Astrocyte of the cerebellum (primary cell): ENCODE results near the gene CDH18.
A peak's percentile ranks its signal among the peaks of the same experiment; 100 is the strongest.
"Not testable (repeated sequence)": the region's sequence is repeated elsewhere in the genome, so short reads cannot be mapped to it uniquely, and the experiment has no call there.

Source experiments
- DNase-seq: peaks from one replicate; pipeline ENCODE4 v3.0.0-alpha.2; 2011; ENCODE audit warnings: low read depth
- H3K4me3 ChIP-seq: 2 replicates; pipeline ENCODE4 v1.5.1; 2011; ENCODE audit warnings: mild to moderate bottlenecking, low read depth, low read length, moderate library complexity
- in situ Hi-C: cut with HindIII; loops from 2 replicates; pipeline ENCODE4 v1.10.0; 2017; ENCODE audit warnings: low sequenced_read_pairs
- TF ChIP-seq, protein P1 (sequence below): IDR thresholded peaks from 2 replicates; pipeline ENCODE4 v1.5.1; 2012; ENCODE audit warnings: low read length, low read depth, moderate library complexity, mild to moderate bottlenecking; ENCODE audit errors: missing control alignments

Gene CDH18

DNA sequence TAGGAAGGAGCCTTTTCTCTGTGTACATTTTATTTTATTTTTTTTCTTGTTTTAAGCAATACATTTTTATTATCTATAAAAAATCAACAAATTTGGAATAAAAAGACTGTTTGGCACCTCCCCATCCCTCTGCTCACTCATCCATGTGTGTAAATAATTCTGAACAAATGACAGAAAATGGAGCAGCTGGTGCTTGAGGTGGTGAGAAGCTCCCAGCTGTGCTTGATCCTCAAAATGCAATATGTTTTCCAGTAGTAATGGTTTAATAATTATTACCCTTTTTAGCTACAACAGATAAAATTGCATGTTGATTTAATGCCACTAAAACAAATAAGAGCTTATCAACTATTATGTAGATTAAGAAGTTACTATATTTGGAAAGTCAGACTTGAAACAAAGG lies 132.5 kb downstream of the CDH18 start:
- no peak overlapping the region for H3K4me3 ChIP-seq
- TF ChIP-seq, protein P1, sequence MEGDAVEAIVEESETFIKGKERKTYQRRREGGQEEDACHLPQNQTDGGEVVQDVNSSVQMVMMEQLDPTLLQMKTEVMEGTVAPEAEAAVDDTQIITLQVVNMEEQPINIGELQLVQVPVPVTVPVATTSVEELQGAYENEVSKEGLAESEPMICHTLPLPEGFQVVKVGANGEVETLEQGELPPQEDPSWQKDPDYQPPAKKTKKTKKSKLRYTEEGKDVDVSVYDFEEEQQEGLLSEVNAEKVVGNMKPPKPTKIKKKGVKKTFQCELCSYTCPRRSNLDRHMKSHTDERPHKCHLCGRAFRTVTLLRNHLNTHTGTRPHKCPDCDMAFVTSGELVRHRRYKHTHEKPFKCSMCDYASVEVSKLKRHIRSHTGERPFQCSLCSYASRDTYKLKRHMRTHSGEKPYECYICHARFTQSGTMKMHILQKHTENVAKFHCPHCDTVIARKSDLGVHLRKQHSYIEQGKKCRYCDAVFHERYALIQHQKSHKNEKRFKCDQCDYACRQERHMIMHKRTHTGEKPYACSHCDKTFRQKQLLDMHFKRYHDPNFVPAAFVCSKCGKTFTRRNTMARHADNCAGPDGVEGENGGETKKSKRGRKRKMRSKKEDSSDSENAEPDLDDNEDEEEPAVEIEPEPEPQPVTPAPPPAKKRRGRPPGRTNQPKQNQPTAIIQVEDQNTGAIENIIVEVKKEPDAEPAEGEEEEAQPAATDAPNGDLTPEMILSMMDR, result no peak
- DNase-seq, result no peak
- in situ Hi-C loops, result no loop called here

DNA sequence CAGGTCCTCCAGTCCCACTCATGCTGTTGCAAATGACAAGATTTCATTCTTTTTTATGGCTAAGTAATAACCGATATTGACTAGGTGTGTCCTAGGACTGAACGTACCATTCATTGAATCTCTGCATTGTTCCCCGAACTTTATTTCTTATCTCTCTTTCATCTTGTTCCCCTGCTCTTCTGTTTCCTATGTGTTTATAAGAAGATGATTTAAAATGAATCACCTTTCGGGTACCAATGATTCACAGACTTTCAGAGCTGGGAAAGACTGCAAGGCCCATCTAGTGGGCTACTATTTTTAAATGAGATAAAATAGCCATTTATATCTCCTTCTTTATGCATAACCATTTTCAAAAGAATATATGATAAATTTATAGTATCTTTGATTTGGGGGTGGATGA lies 133.0 kb downstream of the CDH18 start:
- no peak for DNase-seq
- TF ChIP-seq, protein P1, result no peak
- H3K4me3 ChIP-seq, result no peak overlapping the region
- in situ Hi-C loops, result no loop called here

DNA sequence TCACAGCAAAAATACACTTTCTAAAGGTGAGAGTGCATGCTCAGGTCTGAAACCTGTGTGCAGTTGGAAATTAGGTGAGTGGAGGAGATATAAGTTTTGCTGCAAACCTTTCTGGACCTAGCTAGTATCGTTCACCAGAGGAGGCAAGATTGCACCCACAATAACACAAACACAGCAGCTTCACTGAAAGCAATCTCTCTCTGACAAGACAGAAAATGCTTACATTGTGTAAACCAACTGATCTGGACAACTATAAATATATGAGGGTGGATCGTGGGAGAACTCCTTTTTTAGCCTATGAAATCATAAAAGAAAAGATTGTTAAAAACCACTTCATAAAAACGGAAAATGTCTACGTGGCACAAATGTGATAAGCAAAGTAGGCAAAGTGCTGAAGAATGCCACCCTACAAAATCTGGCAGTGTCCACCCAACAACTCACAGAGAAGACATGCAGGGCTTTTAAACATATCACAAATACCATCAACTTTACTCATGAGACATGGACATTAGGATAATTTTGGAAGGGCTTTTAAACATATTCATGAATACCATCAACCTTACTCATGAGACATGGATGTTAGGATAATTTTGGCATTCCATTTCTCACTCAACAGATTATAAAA lies 134.3 kb downstream of the CDH18 start:
- TF ChIP-seq, protein P1, result no peak
- peak; percentile 55 for DNase-seq
- H3K4me3 ChIP-seq, result no peak overlapping the region
- in situ Hi-C loops, result no loop called here

DNA sequence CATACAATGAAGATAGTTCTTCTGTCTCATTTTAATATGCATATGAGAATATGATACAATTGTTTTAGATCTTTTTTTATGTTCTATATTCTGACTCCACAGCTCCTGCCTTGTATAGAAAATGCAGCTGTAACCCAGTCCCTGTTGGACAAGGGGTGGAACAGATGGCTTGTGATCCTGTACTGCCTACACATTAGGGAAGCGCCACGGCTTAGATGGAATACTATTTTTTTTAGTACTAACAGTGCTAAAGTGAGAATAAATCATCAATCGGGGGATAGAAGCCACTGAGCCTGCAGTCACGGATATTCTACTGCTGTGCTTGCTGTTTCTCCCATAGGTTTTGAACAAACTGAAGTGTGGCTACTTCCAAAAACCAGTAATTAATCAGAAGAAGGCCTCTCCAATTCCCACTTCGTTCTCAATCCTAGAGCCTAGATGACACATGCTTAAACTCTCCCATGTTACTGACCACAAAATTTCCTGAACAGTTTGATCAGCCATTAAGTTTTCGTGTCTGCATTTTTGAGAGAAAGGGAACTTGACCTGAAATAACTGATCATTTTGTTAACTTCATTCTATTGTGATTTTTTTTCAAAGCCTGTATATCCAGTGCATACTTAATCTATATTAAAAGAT lies 150.3 kb downstream of the CDH18 start:
- H3K4me3 ChIP-seq, result no peak overlapping the region
- in situ Hi-C loops, result no loop called here
- peak; percentile 80 for DNase-seq
- TF ChIP-seq, protein P1, result no peak

DNA sequence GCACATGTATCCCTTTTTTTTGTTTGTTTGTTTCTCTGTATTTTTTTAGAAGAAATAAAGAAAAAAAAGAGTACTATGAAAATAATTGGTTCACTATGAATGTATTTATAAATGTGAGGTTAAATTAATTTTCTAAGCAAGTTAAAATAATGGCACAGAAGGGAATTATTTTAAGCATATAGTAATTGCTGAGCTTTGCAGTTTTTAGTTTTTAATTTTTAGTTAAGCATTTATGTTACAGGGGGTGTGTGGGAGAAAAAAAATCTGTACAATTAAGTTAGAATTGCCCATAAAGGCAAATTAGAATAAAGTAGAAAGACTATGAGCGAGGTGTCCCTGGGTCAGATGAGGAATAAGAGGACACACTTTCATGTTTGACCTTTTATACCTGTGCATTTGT lies 152.6 kb downstream of the CDH18 start:
- no peak overlapping the region for H3K4me3 ChIP-seq
- no peak for DNase-seq
- in situ Hi-C loops, result no loop called here
- TF ChIP-seq, protein P1, result no peak

DNA sequence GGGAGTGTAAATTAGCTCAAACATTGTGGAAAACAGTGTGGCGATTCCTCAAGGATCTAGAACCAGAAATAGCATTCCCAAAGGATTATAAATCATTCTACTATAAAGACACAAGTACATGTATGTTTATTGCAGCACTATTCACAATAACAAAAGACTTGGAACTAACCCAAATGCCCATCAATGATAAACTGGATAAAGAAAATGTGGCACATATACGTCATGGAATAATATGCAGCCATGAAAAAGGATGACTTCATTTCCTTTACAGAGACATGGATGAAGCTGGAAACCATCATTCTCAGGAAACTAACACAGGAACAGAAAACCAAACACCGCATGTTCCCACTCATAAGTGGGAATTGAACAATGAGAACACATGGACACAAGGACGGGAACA lies 175.3 kb downstream of the CDH18 start:
- in situ Hi-C loops, H3K4me3 ChIP-seq, DNase-seq: not testable (repeated sequence)

DNA sequence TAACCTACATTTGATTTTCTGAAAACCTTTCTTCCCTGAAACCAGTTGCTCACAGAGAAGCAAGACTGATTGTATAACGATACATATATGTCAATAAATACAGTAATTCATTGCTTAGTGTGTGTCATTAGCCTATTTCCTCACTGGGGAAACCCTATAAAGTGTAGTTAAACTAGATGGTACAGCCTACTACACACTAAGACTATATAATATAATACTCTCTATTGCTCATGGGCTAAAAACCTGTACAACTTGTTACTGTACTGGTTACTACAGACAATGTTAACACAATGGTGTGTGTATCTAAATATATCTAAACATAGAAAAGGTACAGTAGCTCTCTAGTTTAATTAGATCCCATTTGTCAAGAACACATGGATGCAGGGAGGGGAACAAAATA lies 181.2 kb downstream of the CDH18 start:
- H3K4me3 ChIP-seq, result no peak overlapping the region
- DNase-seq, result no peak
- in situ Hi-C loops, result no loop called here
- TF ChIP-seq, protein P1, result no peak
